GM23248 (cell line): Measurements from ENCODE around the gene YTHDF2. TPM values are rescaled to one million over a fixed set of nuclear protein-coding genes. Genes with fewer than 3 reads are reported as not detected.

Experiments used
- DNase-seq: peaks from one replicate; pipeline ENCODE4 v3.0.0-alpha.2; 2015
- H2AFZ ChIP-seq: fragments of 200-600 bp; sonication (generic); 2 replicates; pipeline ENCODE4 v1.6.1; 2016; ENCODE audit warnings: antibody characterized with exemption
- H3F3A ChIP-seq: fragments of 200-600 bp; sonication (generic); 2 replicates; pipeline ENCODE4 v1.6.1; 2016; ENCODE audit warnings: mild to moderate bottlenecking, antibody characterized with exemption, mixed run types; ENCODE audit not compliant: insufficient read depth
- H3K27ac ChIP-seq: fragments of 200-600 bp; sonication (generic); 2 replicates; pipeline ENCODE4 v1.5.1; 2016; ENCODE audit warnings: mild to moderate bottlenecking
- H3K27me3 ChIP-seq: fragments of 200-600 bp; sonication (generic); replicated peaks from 2 replicates; pipeline ENCODE4 v1.6.1; 2016; ENCODE audit warnings: mild to moderate bottlenecking; ENCODE audit not compliant: insufficient read depth
- H3K36me3 ChIP-seq: fragments of 200-600 bp; sonication (generic); 2 replicates; pipeline ENCODE4 v1.6.1; 2016; ENCODE audit warnings: low read depth, mild to moderate bottlenecking
- H3K4me1 ChIP-seq: fragments of 200-600 bp; sonication (generic); 2 replicates; pipeline ENCODE4 v1.6.1; 2016; ENCODE audit warnings: mild to moderate bottlenecking; ENCODE audit not compliant: insufficient read depth
- H3K4me2 ChIP-seq: fragments of 200-600 bp; sonication (generic); one replicate; pipeline ENCODE4 v1.6.1; 2016; ENCODE audit warnings: mild to moderate bottlenecking; ENCODE audit not compliant: unreplicated experiment
- H3K4me3 ChIP-seq: fragments of 200-600 bp; sonication (generic); 2 replicates; pipeline ENCODE4 v1.5.1; 2016; ENCODE audit warnings: mild to moderate bottlenecking
- H3K79me2 ChIP-seq: fragments of 200-600 bp; sonication (generic); 2 replicates; pipeline ENCODE4 v1.6.1; 2016; ENCODE audit warnings: mild to moderate bottlenecking; ENCODE audit not compliant: insufficient read depth
- H3K9ac ChIP-seq: fragments of 200-600 bp; sonication (generic); 2 replicates; pipeline ENCODE4 v1.6.1; 2016; ENCODE audit warnings: mild to moderate bottlenecking
- H3K9me2 ChIP-seq: fragments of 200-600 bp; sonication (generic); 2 replicates; pipeline ENCODE4 v1.6.1; 2016; ENCODE audit warnings: mixed run types, mild to moderate bottlenecking, moderate library complexity; ENCODE audit not compliant: insufficient read depth
- H3K9me3 ChIP-seq: fragments of 200-600 bp; sonication (generic); one replicate; pipeline ENCODE4 v1.6.1; 2017; ENCODE audit warnings: low read depth
- H4K20me1 ChIP-seq: fragments of 200-600 bp; sonication (generic); 2 replicates; pipeline ENCODE4 v1.6.0; 2016; ENCODE audit not compliant: insufficient read depth
- EZH2 ChIP-seq: fragments of 200-600 bp; sonication (generic); IDR thresholded peaks from 2 replicates; pipeline ENCODE4 v1.6.1; 2018; ENCODE audit warnings: antibody characterized with exemption, mild to moderate bottlenecking; ENCODE audit not compliant: insufficient read depth, poor library complexity, severe bottlenecking
- EZH2phosphoT487 ChIP-seq: fragments of 200-600 bp; sonication (generic); IDR thresholded peaks from 2 replicates; pipeline ENCODE4 v1.6.1; 2018; ENCODE audit warnings: antibody characterized with exemption, moderate library complexity, mild to moderate bottlenecking, low read depth; ENCODE audit not compliant: insufficient read depth
- WGBS, 2 experiments: methylation state at CpG; one replicate each; pipeline ENCODE4 v1.1.6; 2015 to 2017; ENCODE audit warnings: low lambda C conversion rate in 2 of 2, low coverage in 1 of 2; ENCODE audit errors: missing lambda C conversion rate in 2 of 2; 5-methylcytosine and 5-hydroxymethylcytosine counted together
- in situ Hi-C: fragments of 300-500 bp; cut with MboI; formaldehyde crosslinking; loops from 2 replicates; pipeline ENCODE4 v1.15.0; 2020
- polyA plus RNA-seq: library from polyadenylated mRNA; unstranded; fragments of >200 nt; fragmentation: Nextera tagmentation; extraction: Ambion mirVana; gene quantifications from 2 replicates; pipeline ENCODE4 v1.2.1, GENCODE V29; 2016
- small RNA-seq: library from RNA; depleted of rRNA; stranded (forward); fragments of <200 nt; gene quantifications from one replicate; pipeline ENCODE3, GENCODE V24; 2014; ENCODE audit warnings: low read depth, low replicate concordance
- total RNA-seq: library from RNA; depleted of rRNA; stranded (reverse); fragments of >200 nt; shearing (Covaris generic); gene quantifications from 2 replicates; pipeline ENCODE4 v1.2.3, GENCODE V29; 2014; rRNA removed

The YTHDF2 gene
- total and polyA plus RNA-seq, 2 experiments from 2014 or later: 51.9 to 80.2 TPM

DNA sequence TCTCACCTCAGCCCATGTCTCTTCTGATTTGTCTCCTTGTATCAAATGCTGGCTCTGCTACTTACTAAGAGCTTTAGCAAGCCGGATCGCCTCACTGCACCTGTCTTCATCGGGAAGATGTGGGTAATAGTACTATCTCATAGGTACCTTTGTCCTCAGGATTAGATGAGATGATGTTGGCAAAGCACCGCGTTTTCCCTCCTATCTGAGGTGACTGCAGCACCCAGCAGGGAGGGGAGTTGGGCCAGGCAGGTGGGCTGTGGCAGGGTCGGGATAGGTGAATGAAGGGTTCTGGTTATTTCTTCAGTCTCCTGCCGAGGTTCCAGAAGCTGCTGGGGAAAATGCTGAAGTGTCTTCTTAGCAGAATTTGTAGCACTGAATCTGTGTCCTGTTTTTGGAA lies 80.4 kb downstream of the YTHDF2 start:
- in situ Hi-C loops: no loop called here
- H4K20me1 ChIP-seq: no peaks in the 10 kb centered on the region
- H3K27ac ChIP-seq: no peak overlapping the region
- H3K36me3 ChIP-seq: no peaks in the 10 kb centered on the region
- H3K4me1 ChIP-seq: no peaks in the 10 kb centered on the region
- no peak overlapping the region for H3K4me2 ChIP-seq
- no peak for DNase-seq
- peaks cover 39% of the 10 kb centered on the region for H3K27me3 ChIP-seq
- TF ChIP-seq EZH2phosphoT487: no peak
- TF ChIP-seq EZH2: no peak
- H3K9ac ChIP-seq: no peak overlapping the region
- H2AFZ ChIP-seq: no peak overlapping the region
- no peaks in the 10 kb centered on the region for H3K9me2 ChIP-seq
- H3K4me3 ChIP-seq: no peak overlapping the region
- no peaks in the 10 kb centered on the region for H3K79me2 ChIP-seq
- WGBS, 2 experiments: 77 to 83% methylated on average over 7 of the region's 7 CpGs
- H3F3A ChIP-seq: no peaks in the 10 kb centered on the region
- H3K9me3 ChIP-seq: no peaks in the 10 kb centered on the region

DNA sequence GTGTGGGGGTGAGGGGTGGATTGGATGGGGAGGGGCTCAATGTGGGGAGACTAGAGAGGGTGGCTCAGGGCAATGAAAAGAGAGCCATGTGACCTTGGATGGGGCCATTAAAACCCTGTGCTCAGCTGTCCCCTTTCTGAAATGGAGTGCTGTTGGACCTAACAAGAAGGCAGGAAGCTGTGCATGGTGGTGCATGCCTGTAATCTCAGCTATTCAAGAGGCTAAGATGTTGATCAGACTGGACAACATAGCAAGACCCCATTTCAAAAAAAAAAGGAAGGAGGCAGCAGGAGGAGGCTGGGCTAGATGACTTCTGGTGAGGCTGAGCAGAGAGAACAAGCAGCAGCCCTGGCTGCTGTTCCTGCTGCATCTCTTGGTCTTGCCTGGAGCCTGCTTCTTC lies 82.3 kb downstream of the YTHDF2 start:
- Histone ChIP-seq H3K4me2 (no peak overlapping the region), H3K4me3 (no peak overlapping the region), H3K9ac (no peak overlapping the region), H3K36me3 (no peaks in the 10 kb centered on the region), H4K20me1 (no peaks in the 10 kb centered on the region), H3F3A (no peaks in the 10 kb centered on the region), H3K4me1 (no peaks in the 10 kb centered on the region), H3K79me2 (no peaks in the 10 kb centered on the region), H3K9me3 (no peaks in the 10 kb centered on the region), H3K27ac (no peak overlapping the region), H2AFZ (no peak overlapping the region), H3K9me2 (no peaks in the 10 kb centered on the region), H3K27me3 (peaks cover 22% of the 10 kb centered on the region)
- in situ Hi-C loops: no loop called here
- DNase-seq: no peak
- TF ChIP-seq EZH2phosphoT487 (no peak), EZH2 (no peak)

Small RNA genes within 50 kb of the gene (small RNA-seq; reads per million reads assigned to genes)
- not detected for gene RF00422

Other genes with a start within 250 kb of the YTHDF2 start
- 27.0 and 31.7 TPM in 2 replicates for gene RCC1, start 230.9 kb upstream of the YTHDF2 start, total RNA-seq
- 17.5 and 17.9 TPM in 2 replicates for gene RCC1, start 230.9 kb upstream of the YTHDF2 start, polyA plus RNA-seq
- 21.9 and 22.0 TPM in 2 replicates for gene TRNAU1AP, start 183.9 kb upstream of the YTHDF2 start, total RNA-seq
- gene TRNAU1AP, start 183.9 kb upstream of the YTHDF2 start, polyA plus RNA-seq: 26.6 and 27.4 TPM in 2 replicates
- gene RAB42, start 144.7 kb upstream of the YTHDF2 start, total RNA-seq: 2.5 and 6.1 TPM in 2 replicates
- 1.9 and 2.4 TPM in 2 replicates for gene RAB42, start 144.7 kb upstream of the YTHDF2 start, polyA plus RNA-seq
- gene TAF12, start 93.9 kb upstream of the YTHDF2 start, total RNA-seq: 18.4 and 49.7 TPM in 2 replicates
- gene TAF12, start 93.9 kb upstream of the YTHDF2 start, polyA plus RNA-seq: 45.0 and 45.6 TPM in 2 replicates
- not detected in 2 replicates for gene RNU11, start 88.3 kb upstream of the YTHDF2 start, total RNA-seq
- gene RNU11, start 88.3 kb upstream of the YTHDF2 start, polyA plus RNA-seq: not detected in 2 replicates
- 6.9 and 8.1 TPM in 2 replicates for gene GMEB1, start 68.2 kb upstream of the YTHDF2 start, total RNA-seq
- gene GMEB1, start 68.2 kb upstream of the YTHDF2 start, polyA plus RNA-seq: 8.2 and 9.0 TPM in 2 replicates
- gene OPRD1, start 75.2 kb downstream of the YTHDF2 start, total RNA-seq: not detected in 2 replicates
- not detected in 2 replicates for gene OPRD1, start 75.2 kb downstream of the YTHDF2 start, polyA plus RNA-seq
- gene EPB41, start 177.6 kb downstream of the YTHDF2 start, total RNA-seq: 1.5 and 2.7 TPM in 2 replicates
- gene EPB41, start 177.6 kb downstream of the YTHDF2 start, polyA plus RNA-seq: 0.89 and 0.91 TPM in 2 replicates